Right lobe of liver (tissue), 4 donors: ENCODE data around the gene SART1.

Experiments used
- POLR2A ChIP-seq: fragments of 450-650 bp; IDR thresholded peaks from one replicate; pipeline ENCODE4 v1.6.1; 2017; ENCODE audit warnings: antibody characterized with exemption, mild to moderate bottlenecking
- TF ChIP-seq, protein P1 (sequence below), 4 donors: fragments of 200-600 bp in 3 of 4; fragments of 450-650 bp in 1 of 4; IDR thresholded peaks; one replicate each; pipeline versions ENCODE4 v1.5.1 to v1.8.0; 2016 to 2022; ENCODE audit warnings: antibody characterized with exemption in 4 of 4, mild to moderate bottlenecking in 2 of 4
- donor health status: DM: no; HTN: no; CAD: no.
- donor health status: DM: no; HTN: no; CAD: no.
- donor health status: DM: no; HTN: yes; CAD: no.

DNA sequence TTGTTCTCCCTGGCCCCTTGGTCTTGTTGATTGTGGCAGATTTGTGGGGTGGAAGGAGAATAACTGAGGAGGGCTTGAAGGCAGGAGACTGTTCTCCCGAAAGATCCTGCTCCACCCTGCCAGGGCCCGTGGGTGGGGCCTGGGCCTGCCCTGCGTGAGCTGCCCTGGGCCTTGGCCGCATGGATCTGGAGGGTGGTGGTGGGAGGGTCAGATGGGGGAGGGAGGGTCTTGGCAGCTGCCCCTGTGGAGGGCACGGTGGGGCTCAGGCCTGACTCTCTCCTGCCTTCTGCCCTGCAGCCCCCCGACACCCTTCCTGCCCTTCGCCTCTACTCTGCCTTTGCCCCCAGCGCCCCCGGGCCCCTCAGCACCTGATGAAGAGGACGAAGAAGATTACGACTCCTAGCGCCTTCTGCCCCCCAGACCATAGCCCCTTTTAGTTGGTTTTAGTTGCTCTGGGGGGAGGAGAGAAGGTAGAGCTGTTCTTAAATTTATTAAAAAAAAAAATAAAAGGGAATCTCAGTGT is 40.4 kb upstream of the SART1 start:
- TF ChIP-seq, protein P1, sequence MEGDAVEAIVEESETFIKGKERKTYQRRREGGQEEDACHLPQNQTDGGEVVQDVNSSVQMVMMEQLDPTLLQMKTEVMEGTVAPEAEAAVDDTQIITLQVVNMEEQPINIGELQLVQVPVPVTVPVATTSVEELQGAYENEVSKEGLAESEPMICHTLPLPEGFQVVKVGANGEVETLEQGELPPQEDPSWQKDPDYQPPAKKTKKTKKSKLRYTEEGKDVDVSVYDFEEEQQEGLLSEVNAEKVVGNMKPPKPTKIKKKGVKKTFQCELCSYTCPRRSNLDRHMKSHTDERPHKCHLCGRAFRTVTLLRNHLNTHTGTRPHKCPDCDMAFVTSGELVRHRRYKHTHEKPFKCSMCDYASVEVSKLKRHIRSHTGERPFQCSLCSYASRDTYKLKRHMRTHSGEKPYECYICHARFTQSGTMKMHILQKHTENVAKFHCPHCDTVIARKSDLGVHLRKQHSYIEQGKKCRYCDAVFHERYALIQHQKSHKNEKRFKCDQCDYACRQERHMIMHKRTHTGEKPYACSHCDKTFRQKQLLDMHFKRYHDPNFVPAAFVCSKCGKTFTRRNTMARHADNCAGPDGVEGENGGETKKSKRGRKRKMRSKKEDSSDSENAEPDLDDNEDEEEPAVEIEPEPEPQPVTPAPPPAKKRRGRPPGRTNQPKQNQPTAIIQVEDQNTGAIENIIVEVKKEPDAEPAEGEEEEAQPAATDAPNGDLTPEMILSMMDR (IDR thresholded peaks at IDR 0.05): no peak
- TF ChIP-seq POLR2A: no peak
